Fibroblast of skin of right quadriceps (primary cell): ENCODE results near the gene ISY1.
A peak's percentile ranks its signal among the peaks of the same experiment; 100 is the strongest.
"Not testable (repeated sequence)": the region's sequence is repeated elsewhere in the genome, so short reads cannot be mapped to it uniquely, and the experiment has no call there.

Source experiments
- DNase-seq: peaks from one replicate; pipeline ENCODE4 v3.0.0-alpha.2; 2013

ISY1 gene

GRCh38 chr3:129160891-129161859, at the start of gene ISY1:
Gene ISY1 (minus strand): TSS chr3:129161063. CDS start chr3:129160975, 88 bp downstream.
- peak; percentile 98 for DNase-seq

- no peak for DNase-seq
These were observed 46.6 kb upstream of the ISY1 start for GRCh38 chr3:129207479-129207878.

- DNase-seq = no peak
These were observed 44.4 kb upstream of the ISY1 start for GRCh38 chr3:129205109-129205832.

GRCh38 chr3:129204473-129204872, 43.6 kb upstream of the ISY1 start:
- DNase-seq = no peak

- DNase-seq = no peak
These were observed 38.5 kb upstream of the ISY1 start for GRCh38 chr3:129199366-129199765.

- no peak for DNase-seq
These were observed 36.5 kb upstream of the ISY1 start for GRCh38 chr3:129197321-129197720.

GRCh38 chr3:129196601-129197000, 35.7 kb upstream of the ISY1 start:
- no peak for DNase-seq

GRCh38 chr3:129195731-129196256, 34.9 kb upstream of the ISY1 start:
- DNase-seq = peak; percentile 94

GRCh38 chr3:129189793-129190192, 28.9 kb upstream of the ISY1 start:
- DNase-seq = not testable (repeated sequence)

GRCh38 chr3:129187857-129188256, 27.0 kb upstream of the ISY1 start:
- DNase-seq = no peak

- DNase-seq = no peak
These were observed 24.9 kb upstream of the ISY1 start for GRCh38 chr3:129185783-129186182.

- not testable (repeated sequence) for DNase-seq
These were observed 24.1 kb upstream of the ISY1 start for GRCh38 chr3:129184784-129185542.

- no peak for DNase-seq
These were observed 23.5 kb upstream of the ISY1 start for GRCh38 chr3:129184396-129184657.

GRCh38 chr3:129183569-129184395, 22.9 kb upstream of the ISY1 start, which contains the start of gene CNBP:
Gene CNBP (minus strand): TSS chr3:129183896. CDS start chr3:129171757, 12,139 bp downstream.
- peak; percentile 95 for DNase-seq

GRCh38 chr3:129182390-129183185, 21.7 kb upstream of the ISY1 start:
- peak; percentile 65 for DNase-seq

- DNase-seq = no peak
These were observed 21.0 kb upstream of the ISY1 start for GRCh38 chr3:129181819-129182218.

GRCh38 chr3:129180461-129180860, 19.6 kb upstream of the ISY1 start:
- DNase-seq = no peak

GRCh38 chr3:129176051-129176450, 15.2 kb upstream of the ISY1 start:
- DNase-seq = no peak

- no peak for DNase-seq
These were observed 12.9 kb upstream of the ISY1 start for GRCh38 chr3:129173725-129174124.

GRCh38 chr3:129173206-129173605, 12.3 kb upstream of the ISY1 start:
- no peak for DNase-seq
